Right lobe of liver (tissue), 4 donors: Measurements from ENCODE around the gene AHDC1.

Source experiments
- POLR2A ChIP-seq: fragments of 450-650 bp; IDR thresholded peaks from one replicate; pipeline ENCODE4 v1.6.1; 2017; ENCODE audit warnings: antibody characterized with exemption, mild to moderate bottlenecking
- TF ChIP-seq, protein P1 (sequence below), 4 donors: fragments of 200-600 bp in 3 of 4; fragments of 450-650 bp in 1 of 4; IDR thresholded peaks; one replicate each; pipeline versions ENCODE4 v1.5.1 to v1.8.0; 2016 to 2022; ENCODE audit warnings: antibody characterized with exemption in 4 of 4, mild to moderate bottlenecking in 2 of 4
- donor health status: DM: no; HTN: no; CAD: no.
- donor health status: DM: no; HTN: no; CAD: no.
- donor health status: DM: no; HTN: yes; CAD: no.

DNA sequence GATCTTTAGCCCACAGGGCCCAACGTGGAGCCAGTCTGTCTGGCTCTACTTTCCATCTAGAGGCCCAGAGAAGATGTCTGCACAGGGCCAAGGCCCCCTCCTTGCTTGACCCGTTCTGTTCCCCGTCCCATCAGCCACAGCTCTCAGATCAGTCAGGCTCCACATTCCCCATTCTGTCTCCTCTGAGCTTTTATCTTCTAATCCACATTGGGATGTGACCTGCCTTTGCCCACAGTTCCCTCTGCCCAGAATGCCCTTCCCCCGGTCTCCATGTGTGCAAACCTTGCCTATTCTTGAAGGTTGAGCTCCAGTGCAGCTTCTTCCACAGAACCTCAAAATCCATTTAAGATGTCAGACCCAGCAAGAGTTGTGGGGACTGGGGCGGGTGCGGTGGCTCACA lies 60.7 kb downstream of the AHDC1 start:
- TF ChIP-seq, protein P1, sequence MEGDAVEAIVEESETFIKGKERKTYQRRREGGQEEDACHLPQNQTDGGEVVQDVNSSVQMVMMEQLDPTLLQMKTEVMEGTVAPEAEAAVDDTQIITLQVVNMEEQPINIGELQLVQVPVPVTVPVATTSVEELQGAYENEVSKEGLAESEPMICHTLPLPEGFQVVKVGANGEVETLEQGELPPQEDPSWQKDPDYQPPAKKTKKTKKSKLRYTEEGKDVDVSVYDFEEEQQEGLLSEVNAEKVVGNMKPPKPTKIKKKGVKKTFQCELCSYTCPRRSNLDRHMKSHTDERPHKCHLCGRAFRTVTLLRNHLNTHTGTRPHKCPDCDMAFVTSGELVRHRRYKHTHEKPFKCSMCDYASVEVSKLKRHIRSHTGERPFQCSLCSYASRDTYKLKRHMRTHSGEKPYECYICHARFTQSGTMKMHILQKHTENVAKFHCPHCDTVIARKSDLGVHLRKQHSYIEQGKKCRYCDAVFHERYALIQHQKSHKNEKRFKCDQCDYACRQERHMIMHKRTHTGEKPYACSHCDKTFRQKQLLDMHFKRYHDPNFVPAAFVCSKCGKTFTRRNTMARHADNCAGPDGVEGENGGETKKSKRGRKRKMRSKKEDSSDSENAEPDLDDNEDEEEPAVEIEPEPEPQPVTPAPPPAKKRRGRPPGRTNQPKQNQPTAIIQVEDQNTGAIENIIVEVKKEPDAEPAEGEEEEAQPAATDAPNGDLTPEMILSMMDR (IDR thresholded peaks at IDR 0.05), result no peak
- TF ChIP-seq POLR2A, result no peak
